ENCODE data around the gene FLYWCH2.

Gene FLYWCH2

GRCh38 chr16:2882650-2883457, at the start of gene FLYWCH2:
Gene FLYWCH2, plus strand, starts transcription at chr16:2883215. Its CDS starts 13,235 bp downstream, at chr16:2896450.
- TF ChIP-seq CTCF (IDR thresholded peaks at IDR 0.05; ENCODE audit: low read depth, low read length): no peak
- DNase-seq (ENCODE audit: low read depth, low spot score): peak; percentile 99
- in situ Hi-C loops (cut with HindIII; ENCODE audit: low sequenced_read_pairs): no loop called here
- peak within 1 kb of the TSS; percentile 79 for H3K4me3 ChIP-seq (ENCODE audit: low read depth, low read length)

GRCh38 chr16:2833776-2834175, 49.2 kb upstream of the FLYWCH2 start:
- no peak for TF ChIP-seq CTCF (IDR thresholded peaks at IDR 0.05; ENCODE audit: low read depth, low read length)
- in situ Hi-C loops (cut with HindIII; ENCODE audit: low sequenced_read_pairs): no loop called here
- no peak overlapping the region for H3K4me3 ChIP-seq (ENCODE audit: low read depth, low read length)
- DNase-seq (ENCODE audit: low read depth, low spot score): no peak

- no peak for TF ChIP-seq CTCF (IDR thresholded peaks at IDR 0.05; ENCODE audit: low read depth, low read length)
Measured at GRCh38 chr16:2834968-2835367, 48.0 kb upstream of the FLYWCH2 start.

GRCh38 chr16:2835638-2836493, 47.1 kb upstream of the FLYWCH2 start:
- H3K4me3 ChIP-seq (ENCODE audit: low read depth, low read length): no peak overlapping the region
- DNase-seq (ENCODE audit: low read depth, low spot score): peak; percentile 96
- in situ Hi-C loops (cut with HindIII; ENCODE audit: low sequenced_read_pairs): no loop called here
- TF ChIP-seq CTCF (IDR thresholded peaks at IDR 0.05; ENCODE audit: low read depth, low read length): no peak

More at GRCh38 chr16:2834968-2835367, 48.0 kb upstream of the FLYWCH2 start:
- H3K4me3 ChIP-seq (ENCODE audit: low read depth, low read length): no peak overlapping the region
- no peak for DNase-seq (ENCODE audit: low read depth, low spot score)
- in situ Hi-C loops (cut with HindIII; ENCODE audit: low sequenced_read_pairs): no loop called here

GRCh38 chr16:2836646-2837508, 46.1 kb upstream of the FLYWCH2 start:
- no peak for TF ChIP-seq CTCF (IDR thresholded peaks at IDR 0.05; ENCODE audit: low read depth, low read length)
- no peak overlapping the region for H3K4me3 ChIP-seq (ENCODE audit: low read depth, low read length)
- in situ Hi-C loops (cut with HindIII; ENCODE audit: low sequenced_read_pairs): no loop called here

GRCh38 chr16:2838928-2839327, 44.1 kb upstream of the FLYWCH2 start:
- peak; percentile 72 for DNase-seq (ENCODE audit: low read depth, low spot score)
- in situ Hi-C loops (cut with HindIII; ENCODE audit: low sequenced_read_pairs): no loop called here
- peak; percentile 94 for TF ChIP-seq CTCF (IDR thresholded peaks at IDR 0.05; ENCODE audit: low read depth, low read length)
- no peak overlapping the region for H3K4me3 ChIP-seq (ENCODE audit: low read depth, low read length)

More at GRCh38 chr16:2836646-2837508, 46.1 kb upstream of the FLYWCH2 start:
- peak; percentile 16 for DNase-seq (ENCODE audit: low read depth, low spot score)

Measured in astrocyte of the spinal cord (primary cell).